Dendritic cell treated with granulocyte-macrophage colony-stimulating factor and Interleukin-4, amounts not matched to agents 40 ng/mL and 50 ng/mL, for 4 days (primary cell): Measurements from ENCODE around the gene PTPN20.
"Not testable (repeated sequence)": the region's sequence is repeated elsewhere in the genome, so short reads cannot be mapped to it uniquely, and the experiment has no call there.

Experiments
- H3K27ac Mint-ChIP-seq: one replicate; pipeline ENCODE4 v1.8.0; 2022; ENCODE audit warnings: mild to moderate bottlenecking, mixed read lengths
- H3K27me3 Mint-ChIP-seq: one replicate; pipeline ENCODE4 v1.8.0; 2022; ENCODE audit warnings: mild to moderate bottlenecking, mixed read lengths
- H3K36me3 Mint-ChIP-seq: one replicate; pipeline ENCODE4 v1.8.0; 2022; ENCODE audit warnings: low read depth, mixed read lengths
- H3K4me1 Mint-ChIP-seq: one replicate; pipeline ENCODE4 v1.8.0; 2022; ENCODE audit warnings: low read depth, mixed read lengths
- H3K4me3 Mint-ChIP-seq: one replicate; pipeline ENCODE4 v1.8.0; 2022; ENCODE audit warnings: mild to moderate bottlenecking, moderate library complexity, mixed read lengths
- H3K9me3 Mint-ChIP-seq: one replicate; pipeline ENCODE4 v1.8.0; 2022; ENCODE audit warnings: mixed read lengths
- intact Hi-C: fragments of 100-400 bp; cut with micrococcal nuclease; formaldehyde crosslinking; loops from one replicate; pipeline ENCODE4 v1.15.0; 2022

Gene PTPN20

GRCh38 chr10:46925156-46925555 lies 13.9 kb downstream of the PTPN20 start:
- H3K27ac Mint-ChIP-seq, H3K4me3 Mint-ChIP-seq, intact Hi-C loops, H3K27me3 Mint-ChIP-seq, H3K36me3 Mint-ChIP-seq, H3K9me3 Mint-ChIP-seq, H3K4me1 Mint-ChIP-seq: not testable (repeated sequence)

- H3K9me3 Mint-ChIP-seq, intact Hi-C loops, H3K27ac Mint-ChIP-seq, H3K4me1 Mint-ChIP-seq, H3K27me3 Mint-ChIP-seq, H3K4me3 Mint-ChIP-seq, H3K36me3 Mint-ChIP-seq: not testable (repeated sequence)
These were observed 14.6 kb downstream of the PTPN20 start for GRCh38 chr10:46925853-46926252.

DNA sequence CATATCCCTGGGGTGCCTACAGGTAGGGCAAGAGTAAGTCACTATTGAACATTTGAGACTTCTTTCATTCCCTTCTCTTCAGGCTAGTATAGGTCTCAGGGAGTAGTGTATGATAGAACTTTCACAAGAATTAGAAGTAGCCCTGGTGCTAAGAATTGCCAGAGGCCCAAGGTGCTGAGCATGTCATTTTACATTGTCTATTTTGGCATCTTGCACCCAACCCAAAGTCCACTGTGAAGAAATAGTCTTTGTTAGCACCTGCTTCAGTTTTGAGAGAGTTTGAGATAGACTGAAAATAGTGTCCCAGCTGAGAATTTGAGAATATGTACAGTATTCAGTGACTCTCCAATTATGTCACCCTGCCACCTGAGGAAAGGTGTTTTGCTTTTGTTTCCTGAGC lies 17.6 kb downstream of the PTPN20 start:
- intact Hi-C loops, H3K4me1 Mint-ChIP-seq, H3K9me3 Mint-ChIP-seq, H3K27ac Mint-ChIP-seq, H3K27me3 Mint-ChIP-seq, H3K36me3 Mint-ChIP-seq, H3K4me3 Mint-ChIP-seq: not testable (repeated sequence)

DNA sequence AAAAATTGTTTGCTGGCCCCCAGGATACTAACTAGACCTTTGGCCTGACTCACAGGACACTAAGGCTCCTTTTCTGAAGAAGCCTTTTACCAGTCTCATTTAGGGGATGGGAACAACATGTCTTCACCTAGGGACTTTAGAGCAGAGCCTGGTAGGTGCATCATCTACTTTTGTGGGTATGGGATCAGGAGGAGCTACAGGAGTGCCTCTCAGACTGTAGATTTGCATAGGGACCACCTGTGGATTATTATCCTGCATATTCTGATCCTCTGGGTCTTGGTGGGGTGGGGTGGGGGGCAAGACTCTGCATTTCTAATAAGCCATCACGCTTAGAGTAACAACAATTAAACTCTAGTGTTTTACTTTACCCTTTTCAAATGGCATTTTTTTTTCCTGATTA lies 21.2 kb downstream of the PTPN20 start:
- H3K4me1 Mint-ChIP-seq, H3K4me3 Mint-ChIP-seq, intact Hi-C loops, H3K36me3 Mint-ChIP-seq, H3K27ac Mint-ChIP-seq, H3K9me3 Mint-ChIP-seq, H3K27me3 Mint-ChIP-seq: not testable (repeated sequence)

DNA sequence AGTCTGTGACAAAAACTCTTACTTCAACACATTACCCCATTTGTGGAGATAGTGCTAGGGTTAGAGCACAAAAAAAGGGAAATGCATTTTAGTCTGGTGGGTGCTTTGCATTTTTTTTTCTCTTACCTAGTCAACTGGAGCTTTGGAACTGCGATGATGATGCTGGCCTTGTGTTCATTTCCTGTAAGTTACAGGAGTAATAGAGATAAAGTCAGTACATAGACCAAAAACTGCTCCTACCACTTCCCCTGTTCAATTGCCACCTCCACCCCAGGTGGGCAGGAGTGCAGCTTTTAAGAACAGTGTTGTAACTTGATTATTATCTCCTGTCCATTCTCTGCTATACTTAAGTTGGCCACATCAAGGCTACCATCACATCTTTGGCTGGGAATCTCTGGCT lies 29.9 kb downstream of the PTPN20 start:
- H3K27me3 Mint-ChIP-seq, H3K4me1 Mint-ChIP-seq, H3K4me3 Mint-ChIP-seq, intact Hi-C loops, H3K27ac Mint-ChIP-seq, H3K36me3 Mint-ChIP-seq, H3K9me3 Mint-ChIP-seq: not testable (repeated sequence)

DNA sequence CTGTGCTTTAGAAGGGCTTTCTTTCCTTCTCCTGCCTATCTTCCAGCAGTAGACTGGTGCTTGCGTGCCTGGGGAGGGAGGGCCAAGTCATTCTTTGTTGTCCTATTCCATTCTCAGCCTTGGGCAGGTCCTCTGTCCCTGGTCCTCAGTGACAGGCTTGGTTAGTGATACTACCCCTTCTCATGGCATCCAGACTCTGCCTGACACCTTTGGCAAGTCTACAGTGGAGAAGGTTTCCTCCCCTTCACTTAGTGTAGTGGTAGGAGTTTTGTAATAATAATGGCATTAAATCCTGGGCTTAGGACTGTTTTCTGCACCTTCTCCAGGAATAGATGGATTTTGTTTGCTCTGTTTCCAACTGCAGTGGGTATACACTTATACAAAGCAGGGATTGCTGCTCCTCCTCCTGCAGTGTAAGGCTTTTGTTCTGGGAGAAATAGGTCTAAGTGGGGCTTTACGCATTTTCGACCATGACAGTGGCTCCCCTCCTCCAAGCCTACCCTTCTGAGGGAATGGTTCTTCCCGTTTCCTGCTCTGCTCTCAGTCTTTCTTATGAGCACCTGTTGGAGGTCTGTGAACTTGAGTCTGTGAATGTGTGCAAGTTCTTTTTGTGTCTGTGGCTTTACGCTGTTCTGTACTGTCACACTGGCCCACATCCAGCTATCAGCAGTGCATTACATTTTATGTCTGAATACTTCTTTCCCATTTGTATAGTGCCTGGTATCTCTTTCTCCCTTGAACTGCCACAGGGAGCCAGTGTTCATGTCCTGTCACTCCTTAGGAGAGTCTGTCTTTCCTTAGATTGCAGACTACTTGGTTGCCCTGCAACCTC lies 37.7 kb downstream of the PTPN20 start:
- H3K9me3 Mint-ChIP-seq, H3K4me3 Mint-ChIP-seq, H3K27ac Mint-ChIP-seq, H3K36me3 Mint-ChIP-seq, intact Hi-C loops, H3K27me3 Mint-ChIP-seq, H3K4me1 Mint-ChIP-seq: not testable (repeated sequence)

DNA sequence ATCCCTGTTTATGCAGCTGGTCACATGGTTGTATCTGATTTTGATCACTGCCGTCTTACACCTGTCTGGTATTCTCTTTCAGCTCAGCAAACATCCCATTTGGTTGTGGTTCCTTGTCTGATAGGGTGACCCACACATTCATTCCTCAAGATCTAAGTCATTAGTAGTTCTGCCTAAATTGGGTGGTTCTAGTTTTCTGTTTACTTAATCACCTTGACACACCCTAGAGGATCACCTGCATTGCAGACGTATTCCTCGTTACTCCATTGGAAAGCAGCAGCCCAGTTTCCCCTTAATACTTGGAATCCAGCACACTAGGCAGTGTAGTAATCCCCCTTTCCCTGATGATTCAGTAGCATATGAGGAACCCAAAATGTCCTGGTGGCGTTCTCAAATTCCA lies 41.3 kb downstream of the PTPN20 start:
- intact Hi-C loops, H3K27ac Mint-ChIP-seq, H3K9me3 Mint-ChIP-seq, H3K36me3 Mint-ChIP-seq, H3K4me1 Mint-ChIP-seq, H3K4me3 Mint-ChIP-seq, H3K27me3 Mint-ChIP-seq: not testable (repeated sequence)

GRCh38 chr10:46960742-46961141 lies 49.5 kb downstream of the PTPN20 start:
- intact Hi-C loops, H3K27ac Mint-ChIP-seq, H3K36me3 Mint-ChIP-seq, H3K9me3 Mint-ChIP-seq, H3K27me3 Mint-ChIP-seq, H3K4me3 Mint-ChIP-seq, H3K4me1 Mint-ChIP-seq: not testable (repeated sequence)

DNA sequence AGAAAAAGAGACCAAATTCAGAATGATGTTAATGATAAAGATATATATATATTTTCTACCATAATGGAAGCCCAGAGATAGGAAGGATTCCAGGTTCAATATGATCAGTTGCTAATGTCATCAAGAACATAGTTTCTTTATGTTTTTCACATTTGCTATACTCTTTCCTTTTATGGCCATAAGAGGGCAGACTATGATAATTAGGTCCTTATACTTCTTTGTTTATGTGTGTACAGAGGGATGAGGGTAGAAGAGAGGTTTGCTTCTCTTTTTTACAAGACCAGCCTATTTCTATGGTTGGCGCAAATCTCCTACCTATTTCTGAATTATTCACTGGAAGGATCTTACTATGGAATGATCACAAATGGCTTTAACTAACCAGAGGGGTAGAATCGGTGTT lies 52.1 kb downstream of the PTPN20 start:
- H3K27me3 Mint-ChIP-seq, H3K9me3 Mint-ChIP-seq, H3K4me3 Mint-ChIP-seq, H3K27ac Mint-ChIP-seq, intact Hi-C loops, H3K4me1 Mint-ChIP-seq, H3K36me3 Mint-ChIP-seq: not testable (repeated sequence)

DNA sequence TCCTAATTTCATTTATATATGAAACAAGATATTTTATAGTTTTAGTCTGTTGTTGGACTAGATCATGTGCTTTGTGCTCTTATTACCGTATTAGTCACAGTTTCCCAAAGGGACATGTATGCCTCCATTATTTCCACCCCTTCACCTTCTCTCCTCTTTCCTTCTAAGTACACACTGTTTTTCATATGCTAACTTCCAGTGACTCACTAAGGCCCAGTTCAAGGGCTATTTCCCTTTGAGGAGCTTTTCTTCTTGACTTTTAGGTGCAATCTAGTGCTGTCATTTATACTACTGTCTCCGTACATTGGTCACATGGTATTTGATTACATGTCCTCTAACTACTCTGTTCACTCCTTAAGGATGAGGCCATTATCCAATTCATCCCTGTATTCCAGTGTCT lies 55.8 kb downstream of the PTPN20 start:
- not testable (repeated sequence) for H3K4me3 Mint-ChIP-seq, H3K4me1 Mint-ChIP-seq, H3K27ac Mint-ChIP-seq

GRCh38 chr10:46980223-46980622 lies 69.0 kb downstream of the PTPN20 start:
- H3K27ac Mint-ChIP-seq, H3K4me1 Mint-ChIP-seq, H3K4me3 Mint-ChIP-seq, H3K9me3 Mint-ChIP-seq, H3K36me3 Mint-ChIP-seq, H3K27me3 Mint-ChIP-seq, intact Hi-C loops: not testable (repeated sequence)

More for the DNA sequence above, 55.8 kb downstream of the PTPN20 start:
- intact Hi-C loops, H3K36me3 Mint-ChIP-seq, H3K27me3 Mint-ChIP-seq, H3K9me3 Mint-ChIP-seq: not testable (repeated sequence)

GRCh38 chr10:46987233-46987924 lies 76.2 kb downstream of the PTPN20 start:
- intact Hi-C loops, H3K4me1 Mint-ChIP-seq, H3K27ac Mint-ChIP-seq, H3K4me3 Mint-ChIP-seq, H3K9me3 Mint-ChIP-seq, H3K36me3 Mint-ChIP-seq, H3K27me3 Mint-ChIP-seq: not testable (repeated sequence)

DNA sequence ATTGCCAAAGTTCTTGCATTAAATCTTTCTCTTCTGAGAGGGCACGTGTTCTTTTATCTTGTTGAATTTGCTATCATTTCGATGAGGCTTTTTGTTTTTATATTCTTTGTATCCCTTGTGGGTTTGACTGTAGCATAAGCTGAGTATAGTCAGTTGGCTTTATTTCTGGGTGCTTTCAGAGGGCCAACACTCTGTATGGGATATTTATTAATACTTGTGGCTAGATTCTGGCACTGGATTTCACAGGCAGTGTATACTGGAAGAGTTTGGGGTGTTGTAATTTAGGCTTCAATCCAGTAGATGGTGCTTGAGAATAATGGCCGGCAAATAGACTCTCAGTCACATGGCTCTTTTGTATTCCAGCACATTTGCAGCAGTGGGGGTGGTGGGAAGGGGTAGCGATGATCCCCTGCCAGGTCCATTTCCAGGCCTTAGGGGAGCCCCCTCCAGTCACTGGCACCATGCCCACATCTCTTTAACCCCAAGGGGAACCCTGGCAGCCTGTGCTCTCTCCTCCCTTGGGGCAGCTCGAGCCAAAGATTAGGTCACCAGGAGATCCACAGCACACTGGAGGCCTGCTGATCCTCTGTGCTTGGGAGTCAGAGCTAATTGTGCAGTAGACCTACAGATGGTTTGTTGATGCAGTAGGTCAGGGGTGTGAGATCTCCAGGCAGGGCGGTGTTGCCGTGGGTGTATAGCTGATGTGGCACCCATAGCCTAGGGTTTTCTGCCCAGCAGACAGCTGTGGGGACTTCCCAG lies 81.8 kb downstream of the PTPN20 start:
- H3K9me3 Mint-ChIP-seq: peaks cover 7% of the 10 kb centered on the region
- intact Hi-C loops: no loop called here
- H3K4me1 Mint-ChIP-seq: no peaks in the 10 kb centered on the region
- no peak overlapping the region for H3K4me3 Mint-ChIP-seq
- H3K36me3 Mint-ChIP-seq: no peaks in the 10 kb centered on the region
- H3K27ac Mint-ChIP-seq: no peak overlapping the region
- no peaks in the 10 kb centered on the region for H3K27me3 Mint-ChIP-seq

DNA sequence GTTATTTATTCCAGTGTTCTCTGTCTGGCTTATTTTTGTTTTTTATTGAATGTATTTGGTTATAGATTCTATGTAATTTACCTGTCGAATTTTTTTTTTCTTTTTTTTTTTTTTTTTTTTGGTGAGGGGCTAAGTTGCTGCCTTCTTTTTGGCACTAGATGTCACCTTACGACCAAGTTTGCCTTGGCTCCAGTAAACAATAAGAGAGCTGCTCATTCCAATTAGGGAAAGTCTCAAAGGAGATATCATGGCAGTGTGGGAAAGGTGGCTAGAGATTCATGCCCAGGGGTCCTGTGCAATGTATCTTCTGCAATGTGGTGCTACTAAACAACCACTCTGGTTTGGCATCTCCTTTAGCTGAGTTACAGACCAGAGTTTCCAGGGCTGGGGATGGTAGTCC lies 84.0 kb downstream of the PTPN20 start:
- Mint-ChIP-seq H3K9me3 (peaks cover 8% of the 10 kb centered on the region), H3K4me3 (no peak overlapping the region), H3K4me1 (no peaks in the 10 kb centered on the region), H3K36me3 (no peaks in the 10 kb centered on the region), H3K27ac (no peak overlapping the region), H3K27me3 (no peaks in the 10 kb centered on the region)
- intact Hi-C loops: no loop called here
